ENCODE results near the gene SNRK. TPM values are rescaled to one million over a fixed set of nuclear protein-coding genes. Genes with fewer than 3 reads are reported as not detected.
A peak's percentile ranks its signal among the peaks of the same experiment; 100 is the strongest.

Gene SNRK
- total and polyA plus RNA-seq, 2 of the 13 experiments (the other 11 are each of a cell fraction or from before 2014, with no cell fraction given): 11.4 to 16.1 TPM

- TF ChIP-seq HNRNPL (IDR thresholded peaks at IDR 0.05; ENCODE audit: low read depth, low read length): no peak
- TF ChIP-seq ZMYM4 (CRISPR knock-in tag; IDR thresholded peaks at IDR 0.05): no peak
- TF ChIP-seq, protein P1, sequence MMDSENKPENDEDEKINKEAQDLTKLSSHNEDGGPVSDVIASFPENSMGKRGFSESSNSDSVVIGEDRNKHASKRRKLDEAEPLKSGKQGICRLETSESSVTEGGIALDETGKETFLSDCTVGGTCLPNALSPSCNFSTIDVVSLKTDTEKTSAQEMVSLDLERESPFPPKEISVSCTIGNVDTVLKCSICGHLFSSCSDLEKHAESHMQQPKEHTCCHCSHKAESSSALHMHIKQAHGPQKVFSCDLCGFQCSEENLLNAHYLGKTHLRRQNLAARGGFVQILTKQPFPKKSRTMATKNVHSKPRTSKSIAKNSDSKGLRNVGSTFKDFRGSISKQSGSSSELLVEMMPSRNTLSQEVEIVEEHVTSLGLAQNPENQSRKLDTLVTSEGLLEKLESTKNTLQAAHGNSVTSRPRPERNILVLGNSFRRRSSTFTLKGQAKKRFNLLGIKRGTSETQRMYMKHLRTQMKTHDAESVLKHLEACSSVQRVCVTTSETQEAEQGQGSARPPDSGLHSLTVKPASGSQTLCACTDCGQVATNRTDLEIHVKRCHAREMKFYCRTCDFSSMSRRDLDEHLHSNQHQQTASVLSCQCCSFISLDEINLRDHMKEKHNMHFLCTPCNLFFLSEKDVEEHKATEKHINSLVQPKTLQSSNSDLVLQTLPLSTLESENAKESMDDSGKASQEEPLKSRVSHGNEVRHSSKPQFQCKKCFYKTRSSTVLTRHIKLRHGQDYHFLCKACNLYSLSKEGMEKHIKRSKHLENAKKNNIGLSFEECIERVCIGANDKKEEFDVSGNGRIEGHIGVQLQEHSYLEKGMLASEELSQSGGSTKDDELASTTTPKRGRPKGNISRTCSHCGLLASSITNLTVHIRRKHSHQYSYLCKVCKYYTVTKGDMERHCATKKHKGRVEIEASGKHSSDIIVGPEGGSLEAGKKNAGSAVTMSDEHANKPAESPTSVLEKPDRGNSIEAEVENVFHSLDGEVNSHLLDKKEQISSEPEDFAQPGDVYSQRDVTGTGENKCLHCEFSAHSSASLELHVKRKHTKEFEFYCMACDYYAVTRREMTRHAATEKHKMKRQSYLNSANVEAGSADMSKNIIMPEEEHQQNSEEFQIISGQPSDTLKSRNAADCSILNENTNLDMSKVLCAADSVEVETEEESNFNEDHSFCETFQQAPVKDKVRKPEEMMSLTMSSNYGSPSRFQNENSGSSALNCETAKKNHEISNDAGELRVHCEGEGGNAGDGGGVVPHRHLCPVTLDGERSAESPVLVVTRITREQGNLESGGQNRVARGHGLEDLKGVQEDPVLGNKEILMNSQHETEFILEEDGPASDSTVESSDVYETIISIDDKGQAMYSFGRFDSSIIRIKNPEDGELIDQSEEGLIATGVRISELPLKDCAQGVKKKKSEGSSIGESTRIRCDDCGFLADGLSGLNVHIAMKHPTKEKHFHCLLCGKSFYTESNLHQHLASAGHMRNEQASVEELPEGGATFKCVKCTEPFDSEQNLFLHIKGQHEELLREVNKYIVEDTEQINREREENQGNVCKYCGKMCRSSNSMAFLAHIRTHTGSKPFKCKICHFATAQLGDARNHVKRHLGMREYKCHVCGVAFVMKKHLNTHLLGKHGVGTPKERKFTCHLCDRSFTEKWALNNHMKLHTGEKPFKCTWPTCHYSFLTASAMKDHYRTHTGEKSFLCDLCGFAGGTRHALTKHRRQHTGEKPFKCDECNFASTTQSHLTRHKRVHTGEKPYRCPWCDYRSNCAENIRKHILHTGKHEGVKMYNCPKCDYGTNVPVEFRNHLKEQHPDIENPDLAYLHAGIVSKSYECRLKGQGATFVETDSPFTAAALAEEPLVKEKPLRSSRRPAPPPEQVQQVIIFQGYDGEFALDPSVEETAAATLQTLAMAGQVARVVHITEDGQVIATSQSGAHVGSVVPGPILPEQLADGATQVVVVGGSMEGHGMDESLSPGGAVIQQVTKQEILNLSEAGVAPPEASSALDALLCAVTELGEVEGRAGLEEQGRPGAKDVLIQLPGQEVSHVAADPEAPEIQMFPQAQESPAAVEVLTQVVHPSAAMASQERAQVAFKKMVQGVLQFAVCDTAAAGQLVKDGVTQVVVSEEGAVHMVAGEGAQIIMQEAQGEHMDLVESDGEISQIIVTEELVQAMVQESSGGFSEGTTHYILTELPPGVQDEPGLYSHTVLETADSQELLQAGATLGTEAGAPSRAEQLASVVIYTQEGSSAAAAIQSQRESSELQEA (CRISPR knock-in tag; IDR thresholded peaks at IDR 0.05; ENCODE audit: not compliant biosample characterization): no peak
- no peak for TF ChIP-seq TOE1 (CRISPR knock-in tag; IDR thresholded peaks at IDR 0.05)
- no peak for TF ChIP-seq ZNF598 (CRISPR knock-in tag; IDR thresholded peaks at IDR 0.05; ENCODE audit: borderline replicate concordance)
- TF ChIP-seq ZNF7 (CRISPR knock-in tag; IDR thresholded peaks at IDR 0.05): no peak
- TF ChIP-seq HNRNPUL1 (IDR thresholded peaks at IDR 0.05; ENCODE audit: low read depth, low read length): no peak
- no peak for TF ChIP-seq ZHX2 (IDR thresholded peaks at IDR 0.05; ENCODE audit: low read depth)
- no peak for TF ChIP-seq ZHX2 (CRISPR knock-in tag; IDR thresholded peaks at IDR 0.05; ENCODE audit: borderline replicate concordance)
- 0 out of 2 replicates have a peak, but pooled peaks have one; percentile 1 for TF ChIP-seq DNMT3B (CRISPR knock-in tag; conservative IDR thresholded peaks at IDR 0.05)
- no peak for TF ChIP-seq PRMT3 (CRISPR knock-in tag; IDR thresholded peaks at IDR 0.05; ENCODE audit: borderline replicate concordance, low read depth)
- no peak for TF ChIP-seq GATA4 (IDR thresholded peaks at IDR 0.05; ENCODE audit: borderline replicate concordance, low read depth)
- TF ChIP-seq ZNF546 (CRISPR knock-in tag; conservative IDR thresholded peaks at IDR 0.05): no peak
- TF ChIP-seq ZNF550 (CRISPR knock-in tag; IDR thresholded peaks at IDR 0.05; ENCODE audit: borderline replicate concordance): no peak
- no peak for TF ChIP-seq ZNF776 (CRISPR knock-in tag; IDR thresholded peaks at IDR 0.05)
These were observed 31.3 kb downstream of the SNRK start (continued) for GRCh38 chr3:43317461-43318316.

Measured in HepG2 (cell line).